BE2C (cell line): ENCODE measurements around the gene HS6ST3.

Experiments used
- DNase-seq: peaks from one replicate; pipeline ENCODE4 v3.0.0-alpha.2; 2020
- H3K27me3 ChIP-seq: fragments of 250-450 bp; sonication (Bioruptor Pico); 2 replicates; pipeline ENCODE4 v1.5.1; 2020; ENCODE audit warnings: mild to moderate bottlenecking
- H3K36me3 ChIP-seq: fragments of 250-450 bp; sonication (Bioruptor Pico); 2 replicates; pipeline ENCODE4 v1.5.1; 2020; ENCODE audit warnings: mild to moderate bottlenecking
- H3K4me1 ChIP-seq: fragments of 250-450 bp; sonication (Bioruptor Pico); 2 replicates; pipeline ENCODE4 v1.5.1; 2020
- H3K4me3 ChIP-seq: 2 replicates; pipeline ENCODE4 v1.5.1; 2011; ENCODE audit warnings: low read depth, low read length
- H3K9me3 ChIP-seq: fragments of 250-450 bp; sonication (Bioruptor Pico); 2 replicates; pipeline ENCODE4 v1.5.1; 2020
- CTCF ChIP-seq: IDR thresholded peaks from 2 replicates; pipeline ENCODE4 v1.5.1; 2012; ENCODE audit warnings: mild to moderate bottlenecking, low read depth, low read length

The HS6ST3 gene

DNA sequence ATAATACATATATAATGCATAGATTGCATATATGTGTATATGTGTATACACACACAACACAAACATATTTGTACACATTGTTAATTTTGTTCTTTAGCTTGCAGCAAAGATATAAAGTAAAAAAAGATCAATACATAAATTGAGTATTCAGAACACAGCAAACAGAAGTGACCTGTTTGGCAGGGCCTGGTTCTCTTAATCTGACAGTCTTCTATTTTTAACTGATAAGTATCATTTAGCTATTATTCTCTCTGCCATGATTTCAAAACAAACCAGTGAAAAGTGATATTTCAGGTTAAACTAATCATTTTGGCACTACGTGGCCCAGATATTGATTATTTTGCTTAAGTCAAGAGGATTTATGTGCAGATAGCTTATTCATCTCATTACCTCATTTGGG, 595.0 kb downstream of the HS6ST3 start:
- no peak for DNase-seq
- no peaks in the 10 kb centered on the region for H3K4me1 ChIP-seq
- no peak for TF ChIP-seq CTCF
- H3K36me3 ChIP-seq: no peaks in the 10 kb centered on the region
- no peak overlapping the region for H3K4me3 ChIP-seq
- no peaks in the 10 kb centered on the region for H3K9me3 ChIP-seq
- no peaks in the 10 kb centered on the region for H3K27me3 ChIP-seq

DNA sequence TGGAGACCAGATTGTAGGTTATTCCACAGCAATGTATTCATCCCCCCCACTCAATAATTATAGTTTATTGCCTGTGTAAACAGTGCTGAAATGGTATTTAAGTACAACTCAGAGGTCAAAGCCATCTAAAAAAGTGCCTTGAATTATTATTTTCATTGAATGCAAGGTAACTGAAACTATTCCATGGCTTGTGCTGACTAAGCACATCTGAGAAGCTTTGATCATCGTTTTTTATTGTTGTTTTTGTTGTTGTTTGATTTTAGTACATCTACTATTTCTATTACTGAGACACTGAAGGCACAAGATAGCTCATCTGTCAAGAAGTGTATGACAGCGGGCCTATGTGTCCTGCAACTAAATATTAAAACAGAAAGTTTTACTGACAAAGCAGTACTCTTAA, 596.4 kb downstream of the HS6ST3 start:
- DNase-seq: no peak
- H3K27me3 ChIP-seq: no peaks in the 10 kb centered on the region

DNA sequence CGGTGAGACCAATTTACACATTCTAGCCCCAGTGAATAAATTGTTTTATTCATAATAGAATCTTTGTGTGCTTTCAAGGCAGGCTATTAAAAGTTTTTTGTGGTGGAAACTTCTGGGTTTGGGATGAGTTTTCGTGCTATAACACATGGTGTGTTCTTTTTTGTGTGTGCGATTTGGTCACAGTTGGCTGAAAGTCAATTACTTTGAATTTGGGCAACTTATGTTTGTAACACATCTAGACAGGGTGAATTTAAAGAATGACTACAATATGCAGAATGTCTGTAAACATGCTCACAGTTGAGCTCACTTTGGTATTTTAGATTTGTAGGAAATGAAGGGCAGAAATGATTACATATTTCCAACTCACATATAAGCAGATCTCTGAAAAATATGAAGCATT, 597.3 kb downstream of the HS6ST3 start:
- no peak for TF ChIP-seq CTCF
- no peak overlapping the region for H3K4me3 ChIP-seq
- H3K9me3 ChIP-seq: no peaks in the 10 kb centered on the region
- DNase-seq: no peak
- peaks cover 4% of the 10 kb centered on the region; the same call in 1 of the 2 replicates for H3K4me1 ChIP-seq
- H3K27me3 ChIP-seq: no peaks in the 10 kb centered on the region
- H3K36me3 ChIP-seq: no peaks in the 10 kb centered on the region

More for the DNA sequence above, 596.4 kb downstream of the HS6ST3 start:
- Histone ChIP-seq H3K36me3 (no peaks in the 10 kb centered on the region), H3K9me3 (no peaks in the 10 kb centered on the region), H3K4me1 (peaks cover 4% of the 10 kb centered on the region; the same call in 1 of the 2 replicates), H3K4me3 (no peak overlapping the region)
- no peak for TF ChIP-seq CTCF

- Histone ChIP-seq H3K27me3 (no peaks in the 10 kb centered on the region), H3K4me1 (peaks cover 4% of the 10 kb centered on the region; the same call in 1 of the 2 replicates), H3K9me3 (no peaks in the 10 kb centered on the region), H3K36me3 (no peaks in the 10 kb centered on the region), H3K4me3 (no peak overlapping the region)
- no peak for TF ChIP-seq CTCF
- no peak for DNase-seq
Measured at GRCh38 chr13:96690998-96691397, 601.1 kb downstream of the HS6ST3 start.

DNA sequence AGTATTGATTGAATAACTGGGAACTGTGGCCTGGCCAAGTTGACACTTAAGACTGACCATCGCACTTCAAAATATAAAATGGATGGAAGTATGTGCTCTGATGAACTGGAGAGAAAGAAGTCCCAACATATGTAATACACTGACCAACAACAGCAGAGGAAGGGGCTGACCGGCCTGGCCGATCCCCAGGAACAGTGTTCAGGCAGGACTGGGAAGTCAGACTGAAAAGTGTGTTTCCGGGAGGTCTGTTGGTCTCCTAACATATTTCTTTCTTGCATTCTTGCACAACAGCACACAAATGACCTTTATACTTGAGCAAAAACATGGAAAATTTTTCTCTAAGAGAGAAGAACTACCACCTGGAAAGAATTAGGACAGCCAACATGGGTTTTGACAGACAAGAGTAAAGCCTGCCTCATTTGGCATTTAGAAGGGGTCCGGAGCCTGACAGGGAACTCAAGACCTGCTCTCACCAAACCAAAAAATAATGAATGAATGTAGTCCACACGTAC, 606.5 kb downstream of the HS6ST3 start:
- Histone ChIP-seq H3K4me3 (no peak overlapping the region), H3K36me3 (no peaks in the 10 kb centered on the region), H3K4me1 (peaks cover 14% of the 10 kb centered on the region), H3K9me3 (no peaks in the 10 kb centered on the region), H3K27me3 (no peaks in the 10 kb centered on the region)
- TF ChIP-seq CTCF: no peak
- DNase-seq: no peak

DNA sequence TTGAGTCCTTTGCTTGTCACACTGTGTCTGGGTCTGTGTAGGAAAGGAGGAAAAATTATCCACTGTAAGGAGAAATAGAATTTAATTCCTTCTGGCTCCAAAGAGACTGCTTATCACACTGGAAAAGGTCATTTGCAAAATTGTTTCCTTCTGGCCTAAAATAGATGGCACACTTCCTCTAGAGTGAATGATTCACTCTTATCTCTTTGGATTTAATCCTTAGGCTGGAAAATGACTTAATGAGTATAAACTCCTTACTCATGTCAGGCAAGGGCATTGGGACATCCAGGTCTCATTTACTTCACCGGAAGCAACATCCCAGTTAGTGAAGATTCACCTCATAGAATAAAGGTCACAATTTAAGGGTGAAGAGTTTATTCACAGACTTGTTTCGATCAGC, 610.8 kb downstream of the HS6ST3 start:
- no peak overlapping the region for H3K4me3 ChIP-seq
- H3K27me3 ChIP-seq: no peaks in the 10 kb centered on the region
- TF ChIP-seq CTCF: no peak
- H3K36me3 ChIP-seq: no peaks in the 10 kb centered on the region
- peaks cover 14% of the 10 kb centered on the region for H3K4me1 ChIP-seq
- no peaks in the 10 kb centered on the region for H3K9me3 ChIP-seq
- no peak for DNase-seq
